Brain pericyte (primary cell): Measurements from ENCODE around the gene TMEM176A.

Experiments
- DNase-seq: peaks from one replicate; pipeline ENCODE4 v3.0.0-alpha.2; 2012; ENCODE audit warnings: low read depth, low spot score

The TMEM176A gene

DNA sequence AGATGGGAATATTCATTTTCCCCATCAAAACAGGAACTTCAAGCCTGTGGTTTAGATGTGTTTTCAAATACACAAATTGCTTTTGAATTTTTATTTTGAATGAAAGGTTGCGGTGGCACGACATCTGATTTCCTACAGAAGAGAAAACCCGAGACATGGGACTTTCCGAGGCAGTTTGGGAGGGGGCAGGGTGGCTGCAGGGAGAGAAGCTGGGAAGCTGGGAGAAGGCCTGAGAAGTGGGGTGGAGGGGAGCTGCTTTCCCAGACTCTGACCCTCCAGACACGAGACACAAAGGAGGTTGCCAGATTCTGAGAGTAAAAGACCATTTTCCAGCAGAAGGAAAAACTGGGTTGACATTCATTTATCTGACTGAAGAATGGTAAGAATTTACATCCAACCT lies 19.6 kb downstream of the TMEM176A start:
- DNase-seq: no peak

DNA sequence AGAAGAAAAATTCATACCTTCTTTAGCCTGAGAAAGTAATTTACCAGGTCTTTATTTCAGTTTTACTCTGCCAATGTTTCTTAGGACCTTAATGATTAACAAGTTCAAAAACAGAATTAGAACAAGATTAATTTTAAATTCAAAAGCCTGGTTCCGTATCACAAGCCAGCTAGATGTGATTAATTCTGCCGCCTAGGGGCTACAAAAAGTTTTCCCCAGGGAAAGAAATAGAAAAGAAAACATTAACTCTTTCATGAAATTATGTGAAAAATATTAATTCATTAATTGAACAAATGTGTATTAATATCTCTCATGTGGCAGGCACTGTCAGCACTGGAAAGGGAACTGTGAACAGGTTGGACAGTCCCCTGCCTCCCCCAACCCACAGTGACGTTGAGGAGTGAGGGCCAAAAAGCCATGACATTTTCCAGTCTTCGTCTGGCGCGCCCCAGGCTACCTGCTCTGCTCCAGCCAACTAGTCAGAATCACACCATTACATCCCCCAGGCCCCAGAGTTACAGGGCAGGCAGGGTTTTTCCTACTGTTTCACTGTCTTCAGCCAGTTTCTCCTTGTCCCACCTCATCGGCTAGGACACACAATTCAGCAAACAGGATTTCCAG lies 20.1 kb downstream of the TMEM176A start:
- no peak for DNase-seq

DNA sequence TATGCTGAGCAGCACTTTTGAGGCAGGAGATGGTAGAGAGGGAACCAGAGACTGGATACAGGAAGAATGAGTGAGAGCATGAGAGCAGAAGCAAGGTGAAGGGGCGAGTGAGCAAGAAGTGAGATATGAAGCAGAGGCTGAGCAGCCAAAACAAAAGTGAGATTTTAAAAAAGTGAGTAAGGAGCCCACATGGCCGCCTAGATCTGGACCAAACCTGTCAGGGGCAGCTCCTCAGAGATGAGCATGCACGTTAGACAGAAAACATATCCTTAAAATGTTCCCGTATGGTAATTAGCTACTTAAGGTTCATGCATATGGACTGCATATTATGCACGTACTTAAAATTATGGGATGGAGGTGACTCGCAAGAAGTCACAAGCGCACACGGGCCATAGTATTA lies 22.5 kb downstream of the TMEM176A start:
- no peak for DNase-seq

- DNase-seq: no peak
Observed at GRCh38 chr7:150823484-150824126, 23.0 kb downstream of the TMEM176A start.

- no peak for DNase-seq
Observed at GRCh38 chr7:150824379-150825177, 24.0 kb downstream of the TMEM176A start.

GRCh38 chr7:150826061-150826849 lies 25.7 kb downstream of the TMEM176A start:
- no peak for DNase-seq

DNA sequence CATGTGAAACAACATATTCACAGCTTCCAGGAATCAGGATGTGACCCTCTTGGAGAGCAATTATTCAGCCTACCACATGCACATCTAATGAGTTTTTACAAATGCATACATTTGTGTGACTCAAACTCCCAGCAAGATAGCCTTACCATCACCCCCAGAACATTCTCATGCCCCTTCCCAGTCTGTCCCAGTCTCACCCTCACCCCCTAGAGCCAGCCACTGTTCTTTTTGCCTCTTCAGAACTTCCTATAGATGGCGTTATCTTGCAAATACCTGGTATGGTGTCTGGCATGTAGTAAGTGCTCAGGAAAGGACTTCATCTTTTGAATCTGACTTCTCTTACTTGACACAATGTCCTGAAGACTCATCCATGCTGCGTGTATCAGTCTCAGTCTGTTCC lies 27.8 kb downstream of the TMEM176A start:
- no peak for DNase-seq

- no peak for DNase-seq
Observed at GRCh38 chr7:150829426-150829825, 28.9 kb downstream of the TMEM176A start.

DNA sequence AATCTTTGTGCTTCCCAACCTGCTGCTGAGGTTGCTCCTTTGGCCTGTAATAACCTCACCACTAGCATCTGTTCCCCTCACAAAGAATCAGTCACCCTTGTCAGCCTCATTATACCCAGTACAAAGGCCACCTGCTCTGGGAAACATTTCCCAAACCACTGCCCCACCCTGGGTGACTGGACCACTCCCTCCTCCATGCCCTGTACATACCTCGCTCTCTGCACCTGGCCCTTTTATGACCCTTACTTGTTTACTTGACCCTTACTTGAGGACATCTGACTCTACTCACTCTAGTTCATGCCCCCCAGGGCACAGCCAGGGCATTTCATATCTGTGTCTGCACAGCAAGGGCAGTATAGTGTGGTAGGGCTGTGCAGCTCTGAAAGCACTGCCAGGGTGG lies 30.4 kb downstream of the TMEM176A start:
- no peak for DNase-seq

GRCh38 chr7:150831851-150832250 lies 31.3 kb downstream of the TMEM176A start:
- no peak for DNase-seq

DNA sequence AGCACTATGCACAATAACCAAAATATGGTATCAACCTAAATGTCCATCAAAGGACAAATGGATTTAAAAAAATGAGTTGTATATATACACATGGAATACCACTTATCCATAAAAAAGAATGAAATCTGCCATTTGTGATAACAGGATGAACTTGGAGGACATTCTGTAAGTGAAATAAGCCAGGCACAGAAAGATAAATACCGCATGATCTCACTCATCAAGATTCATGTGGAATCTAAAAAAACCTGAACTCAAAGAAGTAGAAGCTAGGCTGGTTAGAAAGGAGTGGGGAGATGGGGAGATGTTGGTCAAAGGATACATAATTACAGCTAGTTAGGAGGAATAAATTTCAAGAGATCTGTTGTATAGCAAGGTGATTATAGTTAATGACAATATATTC lies 34.5 kb downstream of the TMEM176A start:
- DNase-seq: no peak

GRCh38 chr7:150835702-150836280 lies 35.2 kb downstream of the TMEM176A start:
- no peak for DNase-seq

DNA sequence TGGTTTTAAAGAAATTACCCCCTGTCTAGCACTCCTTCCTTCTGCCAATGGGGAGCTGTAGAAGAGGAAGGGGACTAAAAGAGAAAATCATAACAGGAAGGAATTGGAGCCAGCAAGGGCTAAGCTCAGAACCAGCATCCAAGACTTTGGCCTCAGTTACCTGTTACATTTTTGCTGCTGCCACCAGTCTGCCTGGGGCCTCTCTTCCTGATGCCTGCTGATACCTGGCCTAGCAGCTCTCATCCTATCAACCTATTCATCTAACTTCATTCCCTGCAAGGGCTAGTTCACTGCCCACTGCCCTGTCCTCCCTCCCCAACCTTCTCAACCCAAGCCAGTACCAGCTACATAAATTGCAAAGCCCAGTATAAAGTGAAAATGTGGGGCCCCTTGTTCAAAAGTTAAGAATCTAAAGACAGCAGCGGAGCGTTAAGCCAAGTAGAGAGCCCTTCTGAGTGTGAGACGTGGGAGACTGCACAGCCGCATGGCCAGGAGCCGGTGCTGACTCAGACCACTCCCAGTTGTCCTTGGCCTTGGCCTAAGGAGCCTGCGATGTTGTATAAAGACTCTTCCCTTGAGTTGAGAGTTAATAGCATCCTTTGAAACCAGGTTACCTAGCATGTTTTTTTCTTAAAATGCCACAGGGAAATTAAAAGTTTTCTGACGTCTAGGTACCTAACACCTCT lies 38.5 kb downstream of the TMEM176A start:
- no peak for DNase-seq

DNA sequence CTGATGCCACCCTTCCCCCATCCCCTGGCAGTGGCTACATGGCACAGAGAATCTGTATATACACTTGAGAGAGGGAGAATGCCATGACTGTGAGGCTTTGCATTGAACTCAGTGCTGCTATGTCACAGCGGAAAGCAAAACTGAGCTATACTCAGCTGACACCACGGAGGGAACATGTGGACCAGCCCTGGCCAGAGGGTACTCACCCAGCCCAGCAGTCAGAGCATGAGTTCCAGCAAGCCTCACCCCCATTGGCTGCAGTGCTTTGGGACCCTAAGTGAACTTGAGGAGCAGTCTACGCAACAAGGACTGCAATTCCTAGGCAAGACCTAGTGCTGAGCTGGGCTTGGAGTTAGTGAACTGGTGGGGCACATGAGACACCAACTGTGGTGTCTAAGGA lies 41.4 kb downstream of the TMEM176A start:
- no peak for DNase-seq

DNA sequence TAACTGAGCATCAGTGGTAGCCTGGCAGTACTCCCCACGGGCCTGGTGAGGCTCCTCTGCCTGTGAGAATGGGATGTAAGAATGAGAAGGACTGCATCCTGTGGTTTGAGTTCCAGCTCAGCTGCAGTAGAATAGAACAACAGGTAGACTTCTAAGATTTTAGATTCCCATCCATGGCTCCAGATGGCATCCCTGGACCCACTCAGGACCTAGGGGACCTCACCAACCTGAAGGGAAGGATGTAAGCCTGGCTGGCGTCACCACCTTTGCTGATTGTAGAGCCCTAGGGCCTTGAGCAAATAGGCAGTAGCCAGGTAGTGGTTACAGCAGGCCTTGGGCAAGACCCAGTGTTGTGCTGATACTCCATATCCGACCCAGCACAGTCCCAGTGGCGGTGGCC lies 42.1 kb downstream of the TMEM176A start:
- DNase-seq: no peak

GRCh38 chr7:150845421-150845861 lies 44.9 kb downstream of the TMEM176A start:
- no peak for DNase-seq

GRCh38 chr7:150846291-150847115 lies 45.9 kb downstream of the TMEM176A start:
- DNase-seq: no peak

- DNase-seq: no peak
Observed at GRCh38 chr7:150847536-150847935, 47.0 kb downstream of the TMEM176A start.

- no peak for DNase-seq
Observed at GRCh38 chr7:150848111-150848510, 47.5 kb downstream of the TMEM176A start.

GRCh38 chr7:150848561-150849115 lies 48.1 kb downstream of the TMEM176A start:
- no peak for DNase-seq
